PC-3 (cell line): ENCODE results near the gene SAPCD2.

ENCODE experiments used
- EZH2 ChIP-seq: fragments of 300-600 bp; sonication (generic); IDR thresholded peaks from one replicate; pipeline ENCODE4 v1.6.1; 2017; ENCODE audit warnings: antibody characterized with exemption, mild to moderate bottlenecking, low read length; ENCODE audit not compliant: unreplicated experiment
- TF ChIP-seq, protein P1 (sequence below): fragments of 300-600 bp; sonication (generic); conservative IDR thresholded peaks from 2 replicates; pipeline ENCODE4 v1.5.1; 2017; ENCODE audit warnings: antibody characterized with exemption, low read depth, mild to moderate bottlenecking, low read length

GRCh38 chr9:137083394-137084004, 13.1 kb upstream of the SAPCD2 start:
- TF ChIP-seq, protein P1, sequence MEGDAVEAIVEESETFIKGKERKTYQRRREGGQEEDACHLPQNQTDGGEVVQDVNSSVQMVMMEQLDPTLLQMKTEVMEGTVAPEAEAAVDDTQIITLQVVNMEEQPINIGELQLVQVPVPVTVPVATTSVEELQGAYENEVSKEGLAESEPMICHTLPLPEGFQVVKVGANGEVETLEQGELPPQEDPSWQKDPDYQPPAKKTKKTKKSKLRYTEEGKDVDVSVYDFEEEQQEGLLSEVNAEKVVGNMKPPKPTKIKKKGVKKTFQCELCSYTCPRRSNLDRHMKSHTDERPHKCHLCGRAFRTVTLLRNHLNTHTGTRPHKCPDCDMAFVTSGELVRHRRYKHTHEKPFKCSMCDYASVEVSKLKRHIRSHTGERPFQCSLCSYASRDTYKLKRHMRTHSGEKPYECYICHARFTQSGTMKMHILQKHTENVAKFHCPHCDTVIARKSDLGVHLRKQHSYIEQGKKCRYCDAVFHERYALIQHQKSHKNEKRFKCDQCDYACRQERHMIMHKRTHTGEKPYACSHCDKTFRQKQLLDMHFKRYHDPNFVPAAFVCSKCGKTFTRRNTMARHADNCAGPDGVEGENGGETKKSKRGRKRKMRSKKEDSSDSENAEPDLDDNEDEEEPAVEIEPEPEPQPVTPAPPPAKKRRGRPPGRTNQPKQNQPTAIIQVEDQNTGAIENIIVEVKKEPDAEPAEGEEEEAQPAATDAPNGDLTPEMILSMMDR = no peak
- no peak for TF ChIP-seq EZH2
